C4-2B (cell line): ENCODE measurements around the gene TSEN2.

Source experiments
- ZFX ChIP-seq: fragments of 450-650 bp; IDR thresholded peaks from 2 replicates; pipeline ENCODE4 v1.6.1; 2017
- TF ChIP-seq, protein P1 (sequence below): fragments of 450-650 bp; conservative IDR thresholded peaks from 2 replicates; pipeline ENCODE4 v1.5.1; 2017; ENCODE audit warnings: mild to moderate bottlenecking

DNA sequence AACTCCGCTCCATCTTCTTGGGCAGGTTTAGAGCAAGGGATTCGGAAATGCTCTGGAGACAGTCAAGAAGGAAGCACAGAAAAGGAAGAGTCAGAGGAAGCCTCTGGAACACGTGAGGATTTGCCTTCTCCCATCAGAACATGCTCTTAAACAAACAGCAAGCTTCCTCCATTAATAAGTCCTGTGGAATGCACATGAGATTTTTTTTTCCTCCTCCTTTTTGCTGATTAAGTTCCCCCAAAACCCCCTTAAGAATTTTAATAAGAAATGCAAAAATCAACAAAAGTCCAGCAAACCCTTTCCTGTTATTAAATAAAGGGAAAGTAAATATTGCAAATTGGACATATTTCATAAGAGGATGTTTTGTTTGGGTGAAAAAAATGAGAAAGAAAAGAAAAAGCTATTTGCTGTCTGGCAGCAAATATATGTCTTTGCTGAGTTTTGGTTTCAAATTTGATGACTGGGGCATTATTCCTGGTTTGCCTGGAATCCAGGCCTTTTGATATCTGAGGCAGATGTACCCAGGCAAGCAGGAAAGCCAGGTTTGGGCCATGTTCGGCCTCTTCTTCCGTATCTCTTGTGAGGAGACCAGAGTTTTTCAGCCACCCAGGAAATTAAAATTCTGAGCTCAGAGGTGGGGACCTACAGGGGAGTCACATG is 7.9 kb upstream of the TSEN2 start:
- TF ChIP-seq, protein P1, sequence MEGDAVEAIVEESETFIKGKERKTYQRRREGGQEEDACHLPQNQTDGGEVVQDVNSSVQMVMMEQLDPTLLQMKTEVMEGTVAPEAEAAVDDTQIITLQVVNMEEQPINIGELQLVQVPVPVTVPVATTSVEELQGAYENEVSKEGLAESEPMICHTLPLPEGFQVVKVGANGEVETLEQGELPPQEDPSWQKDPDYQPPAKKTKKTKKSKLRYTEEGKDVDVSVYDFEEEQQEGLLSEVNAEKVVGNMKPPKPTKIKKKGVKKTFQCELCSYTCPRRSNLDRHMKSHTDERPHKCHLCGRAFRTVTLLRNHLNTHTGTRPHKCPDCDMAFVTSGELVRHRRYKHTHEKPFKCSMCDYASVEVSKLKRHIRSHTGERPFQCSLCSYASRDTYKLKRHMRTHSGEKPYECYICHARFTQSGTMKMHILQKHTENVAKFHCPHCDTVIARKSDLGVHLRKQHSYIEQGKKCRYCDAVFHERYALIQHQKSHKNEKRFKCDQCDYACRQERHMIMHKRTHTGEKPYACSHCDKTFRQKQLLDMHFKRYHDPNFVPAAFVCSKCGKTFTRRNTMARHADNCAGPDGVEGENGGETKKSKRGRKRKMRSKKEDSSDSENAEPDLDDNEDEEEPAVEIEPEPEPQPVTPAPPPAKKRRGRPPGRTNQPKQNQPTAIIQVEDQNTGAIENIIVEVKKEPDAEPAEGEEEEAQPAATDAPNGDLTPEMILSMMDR: no peak
- TF ChIP-seq ZFX: no peak
